ENCODE data around the gene LBHD2. TPM values are rescaled to one million over a fixed set of nuclear protein-coding genes. Genes with fewer than 3 reads are reported as not detected.

LBHD2 gene
- total RNA-seq, 2 experiments from 2014 or later: not detected

- Histone ChIP-seq H3K9me3 (ENCODE audit: low read length) (no peaks in the 10 kb centered on the region), H3K4me3 (ENCODE audit: low read depth, low read length, poor library complexity, severe bottlenecking) (no peak overlapping the region), H3K9me2 (ENCODE audit: insufficient read depth, low read length) (no peaks in the 10 kb centered on the region), H3K4me1 (ENCODE audit: insufficient read depth, low read length, poor library complexity, severe bottlenecking) (peaks cover 4% of the 10 kb centered on the region), H3K79me2 (ENCODE audit: insufficient read depth, low read depth, low read length) (no peaks in the 10 kb centered on the region), H3K36me3 (ENCODE audit: insufficient read depth, low read length) (no peaks in the 10 kb centered on the region), H3K4me2 (ENCODE audit: low read length) (no peak overlapping the region), H2AFZ (ENCODE audit: low read length) (no peak overlapping the region), H3K27ac (ENCODE audit: low read depth, low read length, poor library complexity, severe bottlenecking) (no peak overlapping the region), H4K20me1 (ENCODE audit: insufficient read depth, low read length) (no peaks in the 10 kb centered on the region)
- DNase-seq (ENCODE audit: low spot score): no peak
- ChIA-PET POLR2A (interaction anchor here (0.5 kb wide), 1 partner anchor 109 kb away, joined by 3 read pairs; no protein-coding TSS in a partner anchor), CTCF (ENCODE audit: unreplicated experiment) (interaction anchor here (1.0 kb wide), 1 partner anchor 12 kb away, joined by 3 read pairs; no protein-coding TSS in a partner anchor)
- intact Hi-C loops (cut with micrococcal nuclease; ENCODE audit: unreplicated experiment): no loop called here
- no peak for TF ChIP-seq EZH2phosphoT487 (IDR thresholded peaks at IDR 0.05; ENCODE audit: borderline replicate concordance, low read depth, low read length)
- no peak for TF ChIP-seq CTCF (conservative IDR thresholded peaks at IDR 0.05; ENCODE audit: low read length)
- BruUV-seq (replicated peaks): no TSS peak
Measured at GRCh38 chr14:103073876-103074728, 9.9 kb upstream of the LBHD2 start.

GRCh38 chr14:103074729-103075367, 9.2 kb upstream of the LBHD2 start:
- no peak for DNase-seq (ENCODE audit: low spot score)
- H3K9me2 ChIP-seq (ENCODE audit: insufficient read depth, low read length): no peaks in the 10 kb centered on the region
- CTCF ChIA-PET (ENCODE audit: unreplicated experiment): interaction anchor here (0.6 to 1.0 kb wide), 2 partner anchors 12 to 357 kb away, joined by 3 read pairs; no protein-coding TSS in a partner anchor
- peaks cover 4% of the 10 kb centered on the region for H3K4me1 ChIP-seq (ENCODE audit: insufficient read depth, low read length, poor library complexity, severe bottlenecking)
- POLR2A ChIA-PET: interaction anchor here (0.5 to 0.6 kb wide), 2 partner anchors 108 to 362 kb away, joined by 3 to 4 read pairs; no protein-coding TSS in a partner anchor
- H3K4me2 ChIP-seq (ENCODE audit: low read length): peak overlapping the region; percentile 78
- no peaks in the 10 kb centered on the region for H3K36me3 ChIP-seq (ENCODE audit: insufficient read depth, low read length)
- H4K20me1 ChIP-seq (ENCODE audit: insufficient read depth, low read length): no peaks in the 10 kb centered on the region
- no TSS peak for BruUV-seq (replicated peaks)
- intact Hi-C loops (cut with micrococcal nuclease; ENCODE audit: unreplicated experiment): loop anchor here (1.0 kb wide), 1 partner anchor 218 kb away; no protein-coding TSS in a partner anchor
- no peaks in the 10 kb centered on the region for H3K9me3 ChIP-seq (ENCODE audit: low read length)
- H3K27ac ChIP-seq (ENCODE audit: low read depth, low read length, poor library complexity, severe bottlenecking): no peak overlapping the region
- H3K4me3 ChIP-seq (ENCODE audit: low read depth, low read length, poor library complexity, severe bottlenecking): peak overlapping the region; percentile 60
- no peaks in the 10 kb centered on the region for H3K79me2 ChIP-seq (ENCODE audit: insufficient read depth, low read depth, low read length)
- no peak for TF ChIP-seq EZH2phosphoT487 (IDR thresholded peaks at IDR 0.05; ENCODE audit: borderline replicate concordance, low read depth, low read length)
- TF ChIP-seq CTCF (conservative IDR thresholded peaks at IDR 0.05; ENCODE audit: low read length): no peak
- H2AFZ ChIP-seq (ENCODE audit: low read length): peak overlapping the region; percentile 59; the same call in 1 of the 2 replicates

All from OCI-LY7 (cell line).